GM19238 (cell line): ENCODE data around the gene TARS2.

Source experiments
- DNase-seq: peaks from one replicate; pipeline ENCODE4 v3.0.0; 2011; ENCODE audit warnings: low spot score; ENCODE audit not compliant: insufficient read length

Gene TARS2, protein sequence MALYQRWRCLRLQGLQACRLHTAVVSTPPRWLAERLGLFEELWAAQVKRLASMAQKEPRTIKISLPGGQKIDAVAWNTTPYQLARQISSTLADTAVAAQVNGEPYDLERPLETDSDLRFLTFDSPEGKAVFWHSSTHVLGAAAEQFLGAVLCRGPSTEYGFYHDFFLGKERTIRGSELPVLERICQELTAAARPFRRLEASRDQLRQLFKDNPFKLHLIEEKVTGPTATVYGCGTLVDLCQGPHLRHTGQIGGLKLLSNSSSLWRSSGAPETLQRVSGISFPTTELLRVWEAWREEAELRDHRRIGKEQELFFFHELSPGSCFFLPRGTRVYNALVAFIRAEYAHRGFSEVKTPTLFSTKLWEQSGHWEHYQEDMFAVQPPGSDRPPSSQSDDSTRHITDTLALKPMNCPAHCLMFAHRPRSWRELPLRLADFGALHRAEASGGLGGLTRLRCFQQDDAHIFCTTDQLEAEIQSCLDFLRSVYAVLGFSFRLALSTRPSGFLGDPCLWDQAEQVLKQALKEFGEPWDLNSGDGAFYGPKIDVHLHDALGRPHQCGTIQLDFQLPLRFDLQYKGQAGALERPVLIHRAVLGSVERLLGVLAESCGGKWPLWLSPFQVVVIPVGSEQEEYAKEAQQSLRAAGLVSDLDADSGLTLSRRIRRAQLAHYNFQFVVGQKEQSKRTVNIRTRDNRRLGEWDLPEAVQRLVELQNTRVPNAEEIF

DNA sequence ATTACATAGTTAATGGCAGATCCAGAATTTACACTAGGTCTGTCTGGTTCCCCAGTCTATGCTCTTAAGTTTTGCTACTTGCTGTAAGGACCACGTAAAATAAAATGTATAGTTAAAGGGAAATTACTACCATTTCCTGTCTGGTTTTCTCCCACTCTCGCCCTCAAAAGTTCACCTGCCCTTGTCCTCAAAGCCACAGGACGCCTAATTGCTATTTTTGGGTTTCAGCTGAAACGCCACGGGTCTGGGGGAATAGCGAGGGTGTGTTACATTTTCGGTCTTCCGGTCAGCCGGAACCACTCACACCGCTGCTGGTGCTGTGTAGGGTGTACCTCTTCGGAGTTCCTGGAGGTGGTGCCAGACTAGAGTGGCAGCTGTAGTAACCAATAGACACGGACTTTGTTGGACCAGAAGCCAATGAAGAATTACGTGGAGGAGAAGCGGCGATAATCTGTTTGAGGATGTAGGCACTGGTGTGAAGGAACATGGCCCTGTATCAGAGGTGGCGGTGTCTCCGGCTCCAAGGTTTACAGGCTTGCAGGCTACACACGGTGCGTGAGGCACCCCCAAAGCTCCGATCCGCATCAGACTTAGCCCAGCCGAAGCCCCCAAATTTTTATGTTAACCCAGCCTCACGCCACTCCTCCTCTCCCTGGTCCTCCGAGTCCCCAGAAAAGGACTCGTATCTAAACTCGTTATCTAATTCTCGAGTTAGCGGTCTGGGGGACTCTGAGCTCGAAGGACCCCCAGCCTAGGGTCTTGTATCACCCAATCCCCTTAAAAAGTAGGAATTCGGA is at the start of gene TARS2:
TSS of gene TARS2 (plus strand) at position 454 of the 797 bp plus-strand sequence. CDS start at position 486, 32 bp downstream.
- peak; percentile 81 for DNase-seq

DNA sequence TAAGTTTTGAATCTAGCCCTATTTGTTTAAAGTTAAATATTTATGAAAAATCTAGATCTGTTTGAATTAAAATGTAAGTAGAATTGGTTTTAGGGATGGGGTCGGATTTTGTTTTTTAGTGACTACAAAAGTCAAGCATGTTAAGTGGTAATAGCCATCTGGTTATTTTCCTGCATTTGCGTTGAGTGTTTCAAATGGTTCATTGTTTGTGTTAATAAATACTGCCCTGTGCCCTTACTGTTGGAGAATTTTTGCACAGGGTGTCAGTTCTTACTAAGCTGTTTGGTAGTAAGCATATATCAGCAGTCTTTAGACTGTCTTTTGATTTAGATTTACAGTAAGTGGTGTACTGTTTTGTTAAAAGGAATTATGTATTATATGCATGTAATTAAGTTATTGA is 46.1 kb upstream of the TARS2 start:
- no peak for DNase-seq

DNA sequence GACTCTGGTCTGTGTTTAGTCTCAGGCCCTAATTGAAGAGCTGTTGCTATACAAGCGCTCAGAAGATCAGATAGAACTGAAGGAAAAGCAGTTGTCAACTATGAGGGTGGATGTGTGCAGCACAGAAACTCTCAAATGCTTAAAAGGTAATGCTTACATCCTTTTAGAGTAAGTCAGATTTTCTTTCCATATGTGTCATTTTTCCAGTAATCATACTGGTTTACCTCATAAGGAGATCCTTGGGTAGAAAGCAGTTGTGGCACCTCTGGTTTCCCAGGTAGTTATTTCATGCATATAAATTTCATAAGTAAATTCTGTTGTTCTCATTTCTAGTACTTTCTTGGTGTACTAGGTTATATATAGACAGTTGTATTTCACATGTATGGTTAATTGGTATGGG is 43.0 kb upstream of the TARS2 start:
- DNase-seq, result no peak

DNA sequence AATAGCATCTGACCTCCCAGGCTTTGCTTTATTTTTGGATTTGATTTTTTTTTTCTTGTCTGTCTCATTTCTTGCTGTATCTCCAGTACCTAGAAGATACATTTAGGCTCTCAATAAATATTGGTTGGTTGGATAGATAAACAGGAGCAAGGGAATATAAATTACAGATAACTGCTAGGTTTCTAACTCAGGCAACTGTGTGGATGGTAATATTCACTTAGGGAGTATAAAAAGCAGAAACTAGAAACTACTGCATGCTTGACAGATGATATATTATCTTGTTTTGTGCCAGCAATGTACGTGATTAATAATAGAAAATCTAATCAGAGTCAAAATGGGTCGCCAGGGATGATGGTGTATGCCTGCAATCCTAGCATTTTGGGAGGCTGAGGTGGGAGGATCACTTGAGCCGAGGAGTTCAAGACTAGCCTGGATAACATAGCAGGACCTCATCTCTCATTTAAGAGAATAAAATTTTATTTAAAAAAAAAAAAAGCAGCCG is 31.0 kb upstream of the TARS2 start:
- no peak for DNase-seq

DNA sequence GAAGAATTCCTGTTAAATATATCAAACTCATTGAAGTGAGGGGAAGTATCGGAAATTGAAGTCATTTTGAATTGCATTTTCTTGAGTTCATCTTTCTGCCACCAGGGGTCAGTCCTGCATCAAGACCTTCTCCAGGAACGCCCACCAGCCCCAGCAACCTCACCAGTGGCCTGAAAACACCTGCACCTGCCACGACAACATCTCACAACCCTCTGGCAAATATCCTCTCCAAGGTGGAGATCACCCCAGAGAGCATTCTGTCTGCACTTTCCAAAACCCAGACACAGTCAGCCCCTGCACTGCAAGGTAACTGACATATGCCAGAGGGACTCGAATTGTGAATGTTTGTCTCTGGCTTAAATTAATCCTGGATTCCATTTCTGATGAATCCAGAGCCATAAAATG is 22.8 kb upstream of the TARS2 start:
- DNase-seq, result peak; percentile 58

DNA sequence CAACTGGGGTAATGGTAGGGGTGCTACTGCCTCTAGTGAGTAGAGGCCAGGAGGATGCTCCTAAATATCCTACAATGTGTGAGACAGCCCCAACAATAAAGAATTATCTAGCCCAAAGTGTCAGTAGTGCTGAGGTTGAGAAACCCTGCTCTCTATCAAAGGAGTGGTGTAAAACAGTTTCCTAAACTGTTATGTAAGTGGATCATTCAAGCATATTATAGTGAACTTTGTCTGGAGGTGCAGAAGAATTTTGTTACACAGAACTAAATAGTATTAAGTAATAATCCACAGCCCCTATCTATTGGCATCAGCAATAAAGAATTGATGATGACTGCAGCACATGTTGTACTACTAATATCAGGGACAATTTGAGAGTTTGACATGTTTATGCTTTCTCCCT is 20.3 kb upstream of the TARS2 start:
- no peak for DNase-seq

DNA sequence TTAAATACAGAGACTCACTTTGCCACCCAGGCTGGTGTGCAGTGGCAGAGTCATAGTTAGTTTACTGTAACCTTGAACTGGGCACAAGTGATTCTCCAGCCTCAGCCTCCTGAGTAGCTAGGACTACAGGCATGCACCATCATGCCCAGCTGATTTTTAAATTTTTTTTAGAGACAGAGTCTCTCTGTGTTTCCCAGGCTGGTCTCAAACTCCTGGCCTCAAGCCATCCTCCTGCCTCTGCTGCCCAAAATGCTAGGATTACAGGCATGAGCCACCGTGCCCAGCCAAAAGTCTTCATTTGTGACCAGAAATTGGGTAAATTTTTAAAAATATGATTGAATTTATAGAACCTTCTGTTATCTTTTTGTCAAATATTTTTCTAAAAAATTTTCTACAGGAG is 17.9 kb upstream of the TARS2 start:
- no peak for DNase-seq

DNA sequence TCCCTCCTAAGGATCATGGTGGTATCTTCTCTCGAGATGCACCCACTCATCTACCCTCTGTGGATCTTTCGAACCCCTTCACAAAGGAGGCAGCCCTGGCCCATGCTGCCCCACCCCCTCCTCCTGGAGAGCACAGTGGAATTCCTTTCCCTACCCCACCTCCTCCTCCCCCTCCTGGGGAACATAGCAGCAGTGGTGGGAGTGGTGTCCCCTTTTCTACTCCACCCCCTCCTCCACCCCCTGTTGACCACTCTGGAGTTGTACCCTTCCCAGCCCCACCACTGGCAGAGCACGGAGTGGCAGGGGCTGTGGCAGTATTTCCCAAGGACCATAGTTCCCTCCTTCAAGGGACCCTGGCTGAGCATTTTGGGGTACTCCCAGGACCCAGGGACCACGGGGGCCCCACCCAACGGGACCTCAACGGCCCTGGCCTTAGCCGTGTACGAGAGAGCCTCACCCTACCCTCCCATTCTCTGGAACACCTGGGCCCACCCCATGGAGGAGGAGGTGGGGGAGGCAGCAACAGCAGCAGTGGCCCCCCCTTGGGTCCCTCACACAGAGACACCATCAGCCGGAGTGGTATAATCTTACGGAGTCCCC is 14.5 kb upstream of the TARS2 start:
- DNase-seq, result no peak

DNA sequence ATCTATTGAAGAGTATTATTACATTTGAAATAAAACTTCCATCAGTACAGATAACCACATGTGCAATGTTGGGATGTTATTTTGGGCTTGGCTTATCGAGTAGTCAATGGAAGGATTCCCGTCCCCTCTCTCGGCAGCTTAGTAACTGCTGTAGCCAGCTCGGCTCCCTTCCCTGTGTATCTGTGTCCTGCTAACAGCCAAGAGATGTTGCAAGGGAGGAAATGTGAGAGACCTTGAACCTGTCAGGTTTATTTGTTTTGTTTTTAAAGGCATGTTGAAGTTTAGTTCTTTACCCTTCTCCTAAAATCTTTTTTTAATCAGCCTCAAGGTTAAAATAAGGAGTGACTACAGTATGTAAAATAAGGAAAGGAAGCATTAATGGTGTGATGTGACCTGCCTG is 13.6 kb upstream of the TARS2 start:
- no peak for DNase-seq

DNA sequence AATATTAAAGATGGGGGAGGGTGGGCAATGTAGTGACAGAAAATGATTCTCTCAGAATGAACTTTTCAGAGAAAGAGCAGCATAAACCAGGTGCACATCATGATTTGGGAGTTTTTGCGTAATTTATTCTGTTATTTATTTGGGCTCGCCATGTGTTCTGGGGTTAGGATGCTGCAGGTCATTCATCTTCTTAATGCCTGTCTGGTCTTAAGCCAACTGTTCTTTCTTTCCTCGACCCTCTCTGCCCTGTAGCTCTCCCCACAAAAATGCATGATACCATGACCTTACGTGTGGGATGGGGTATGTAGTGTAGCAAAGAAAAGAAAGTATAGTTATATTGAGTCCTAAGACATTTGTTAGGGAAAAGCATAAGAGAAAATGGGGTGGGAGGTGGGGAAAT is 12.3 kb upstream of the TARS2 start:
- DNase-seq, result no peak

DNA sequence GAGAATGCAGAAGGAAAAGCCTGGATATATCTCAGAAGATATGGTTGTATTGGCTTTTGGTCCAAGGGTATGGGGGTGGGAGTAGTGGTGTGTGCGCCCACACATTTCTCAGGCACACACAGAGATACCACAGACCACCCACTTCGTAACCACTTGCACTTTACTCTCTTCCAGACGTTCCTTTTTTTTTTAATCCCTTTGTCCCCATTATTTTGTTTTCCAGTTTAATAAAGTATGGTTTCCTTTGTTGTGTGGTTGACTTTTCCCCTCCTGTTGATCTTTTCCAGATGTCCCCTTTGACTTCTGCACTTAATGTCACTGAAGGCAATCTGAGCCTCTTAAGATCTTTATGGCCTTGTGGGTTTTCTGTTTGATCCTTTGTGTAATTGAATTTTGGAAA is 10.5 kb upstream of the TARS2 start:
- no peak for DNase-seq

DNA sequence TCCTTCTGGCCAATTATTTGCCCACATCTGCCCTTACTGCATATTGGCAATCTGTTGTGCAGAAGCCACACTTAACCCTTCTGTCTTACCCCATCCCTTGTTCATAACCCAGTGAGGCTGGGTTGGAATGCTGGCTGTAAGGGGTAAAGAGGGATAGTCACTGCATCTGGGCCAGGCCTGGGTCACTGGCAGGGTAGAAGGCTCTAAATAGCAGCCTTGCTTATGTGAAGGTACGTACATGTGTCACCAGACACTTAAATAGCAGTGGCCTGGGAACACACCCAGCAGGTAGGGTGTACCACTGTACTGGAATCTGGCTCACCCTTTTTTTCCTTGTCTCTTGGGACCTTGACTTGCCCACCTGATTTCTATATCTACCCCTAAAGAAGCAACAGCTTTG is 9.9 kb upstream of the TARS2 start:
- no peak for DNase-seq

DNA sequence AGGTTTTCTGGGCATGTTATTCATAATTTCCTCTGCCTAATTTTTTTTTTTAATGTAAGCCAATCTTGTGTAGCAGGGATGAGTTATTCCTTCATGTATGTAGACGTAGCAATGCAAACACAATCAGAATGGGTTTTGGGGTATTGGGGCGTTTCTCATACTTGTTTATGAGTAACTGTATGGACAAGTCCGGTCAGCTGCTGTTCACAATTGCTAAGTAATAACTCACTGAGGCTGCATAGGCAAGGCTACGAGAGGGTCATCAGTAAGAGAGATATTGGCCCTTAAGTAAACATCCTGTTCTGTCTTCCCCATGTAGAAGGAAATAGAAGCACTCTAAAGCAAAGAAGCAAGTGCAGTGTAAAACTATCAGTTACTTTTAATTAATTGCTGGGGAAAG is 9.5 kb upstream of the TARS2 start:
- no peak for DNase-seq

DNA sequence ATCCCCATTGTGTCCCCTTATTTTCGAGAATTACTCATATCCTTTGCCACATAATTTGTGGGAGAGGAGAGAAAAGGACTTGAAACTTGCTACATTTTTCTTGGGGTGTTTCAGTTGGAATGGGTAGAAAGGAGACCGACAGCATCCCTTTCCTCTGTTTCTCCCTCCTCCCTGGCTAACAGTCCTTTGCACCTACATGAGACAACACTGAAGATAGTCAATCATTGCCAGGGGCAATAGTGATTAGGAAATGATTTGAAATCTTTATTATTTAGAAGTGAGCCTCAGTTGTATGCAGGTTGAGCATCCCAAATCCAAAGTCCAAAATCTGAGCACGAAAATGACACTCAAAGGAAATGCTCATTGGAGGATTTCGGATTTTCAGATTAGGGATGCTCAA is 7.8 kb upstream of the TARS2 start:
- DNase-seq, result no peak

DNA sequence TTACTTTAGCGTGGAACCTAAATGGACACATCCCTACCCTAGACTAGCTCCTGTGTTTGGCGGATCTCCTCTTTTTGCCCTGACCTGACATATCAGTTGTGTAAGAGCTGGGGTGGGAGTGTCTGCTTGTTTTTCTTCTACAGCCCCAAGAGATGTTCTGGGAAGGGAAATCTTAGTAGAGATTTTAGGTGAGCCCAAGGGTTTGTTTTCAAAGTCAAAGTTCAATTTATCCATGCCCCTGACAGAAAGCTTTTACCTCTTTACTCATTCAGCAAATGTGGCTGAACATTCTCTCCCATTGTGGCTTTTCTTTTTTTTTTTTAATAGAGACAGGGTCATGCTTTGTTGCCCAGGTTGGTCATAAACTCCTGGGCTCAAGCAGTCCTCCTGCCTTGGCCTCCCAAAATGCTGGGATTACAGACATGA is 7.3 kb upstream of the TARS2 start:
- DNase-seq, result no peak

DNA sequence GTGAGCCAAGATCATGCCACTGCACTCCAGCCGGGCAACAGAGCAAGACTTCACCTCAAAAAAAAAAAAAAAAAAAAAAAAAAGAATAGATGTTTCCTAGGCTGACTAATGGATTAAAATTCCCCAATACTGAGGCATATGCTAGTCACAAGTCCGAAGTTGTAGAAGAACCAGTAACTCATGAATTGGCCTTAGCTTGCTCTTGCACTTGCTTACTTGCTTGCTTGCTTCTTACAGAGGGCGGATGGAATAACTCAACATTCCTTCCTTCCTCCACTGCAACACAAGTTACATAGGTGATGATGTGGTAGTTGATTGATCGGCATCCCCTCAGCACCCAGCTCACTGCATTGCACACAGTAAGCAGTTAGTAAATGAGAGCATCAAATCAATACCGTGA is 2.8 kb upstream of the TARS2 start:
- no peak for DNase-seq

DNA sequence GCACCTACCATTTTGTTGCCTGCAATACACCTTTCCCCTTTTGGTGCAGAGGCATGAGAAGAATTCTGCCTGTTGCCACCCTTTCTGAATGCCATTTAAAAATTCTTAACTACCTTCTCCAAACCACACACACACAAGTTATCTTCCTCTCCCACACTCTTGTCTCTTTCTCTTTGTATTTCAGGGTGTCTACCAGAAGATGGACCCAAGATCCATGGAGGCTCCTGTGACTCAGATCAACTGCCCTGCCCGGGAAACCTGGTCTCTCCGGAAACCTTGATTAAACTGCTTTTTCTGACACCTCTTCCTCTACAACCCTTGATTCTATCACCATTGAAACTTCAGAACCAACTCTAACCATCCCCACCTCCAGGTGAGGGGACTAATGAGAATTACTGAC is 2.4 kb upstream of the TARS2 start:
- DNase-seq, result no peak

DNA sequence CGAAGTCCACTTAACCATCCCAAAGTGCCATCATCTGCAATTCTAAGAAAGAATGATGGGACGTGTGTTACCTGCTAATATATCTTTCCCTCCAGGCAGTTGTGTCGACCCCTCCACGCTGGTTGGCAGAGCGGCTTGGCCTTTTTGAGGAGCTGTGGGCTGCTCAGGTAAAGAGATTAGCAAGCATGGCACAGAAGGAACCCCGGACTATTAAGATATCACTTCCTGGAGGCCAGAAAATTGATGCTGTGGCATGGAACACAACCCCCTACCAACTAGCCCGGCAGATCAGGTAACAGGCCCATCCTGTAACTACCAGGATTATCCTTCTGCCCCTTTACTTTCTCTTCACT is 520 bp downstream of the TARS2 start:
- DNase-seq, result no peak

DNA sequence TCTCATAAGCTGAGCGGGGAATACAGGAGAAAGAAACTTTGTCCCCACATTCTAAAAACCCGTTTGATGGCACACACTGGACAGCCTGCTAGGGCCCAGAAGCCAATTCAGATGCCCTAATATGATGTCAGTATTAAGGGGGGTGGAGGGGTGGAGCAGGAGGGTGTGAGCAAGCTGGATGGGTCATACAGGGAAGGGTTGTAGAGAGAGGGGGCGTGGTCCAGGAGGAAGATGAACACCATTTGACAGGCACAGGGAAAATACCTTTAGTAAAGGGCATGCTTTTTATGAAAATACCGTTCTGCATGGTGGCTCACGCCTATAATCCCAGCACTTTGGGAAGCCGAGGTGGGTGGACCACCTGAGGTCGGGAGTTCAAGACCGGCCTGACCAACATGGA is 6.0 kb downstream of the TARS2 start:
- DNase-seq, result no peak

DNA sequence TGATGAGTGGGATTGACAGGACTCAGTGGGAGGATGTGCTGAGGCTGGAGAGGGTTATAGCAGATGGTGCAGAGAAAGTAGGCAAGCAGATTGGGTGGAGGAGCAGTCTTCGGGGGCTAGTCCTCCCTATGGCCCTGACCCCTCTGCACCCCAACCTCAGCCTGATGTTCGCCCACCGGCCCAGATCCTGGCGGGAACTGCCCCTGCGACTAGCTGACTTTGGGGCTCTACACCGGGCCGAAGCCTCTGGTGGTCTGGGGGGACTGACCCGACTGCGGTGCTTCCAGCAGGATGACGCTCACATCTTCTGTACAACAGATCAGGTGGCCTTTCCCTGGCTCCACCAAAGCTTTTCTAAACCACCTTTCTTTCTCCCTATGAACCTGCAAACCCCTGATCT is 11.1 kb downstream of the TARS2 start:
- no peak for DNase-seq

DNA sequence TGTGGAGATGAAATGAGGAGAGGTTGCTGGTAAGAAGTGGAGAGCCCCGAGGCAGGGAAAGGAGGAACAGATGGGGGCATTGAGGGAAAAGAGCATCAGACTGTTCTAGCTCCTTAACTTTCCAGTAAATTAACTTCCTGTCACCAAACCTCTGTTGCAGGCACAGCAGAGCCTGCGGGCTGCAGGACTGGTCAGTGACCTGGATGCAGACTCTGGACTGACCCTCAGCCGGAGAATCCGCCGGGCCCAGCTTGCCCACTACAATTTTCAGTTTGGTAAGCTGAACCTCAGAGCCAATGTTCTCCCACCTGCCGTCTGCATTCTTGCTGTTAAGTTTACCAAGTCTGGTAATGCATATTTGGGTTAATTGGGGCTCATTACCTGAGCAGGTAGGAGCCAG is 18.2 kb downstream of the TARS2 start:
- no peak for DNase-seq
